ENCODE results near the gene COMMD6.

DNA sequence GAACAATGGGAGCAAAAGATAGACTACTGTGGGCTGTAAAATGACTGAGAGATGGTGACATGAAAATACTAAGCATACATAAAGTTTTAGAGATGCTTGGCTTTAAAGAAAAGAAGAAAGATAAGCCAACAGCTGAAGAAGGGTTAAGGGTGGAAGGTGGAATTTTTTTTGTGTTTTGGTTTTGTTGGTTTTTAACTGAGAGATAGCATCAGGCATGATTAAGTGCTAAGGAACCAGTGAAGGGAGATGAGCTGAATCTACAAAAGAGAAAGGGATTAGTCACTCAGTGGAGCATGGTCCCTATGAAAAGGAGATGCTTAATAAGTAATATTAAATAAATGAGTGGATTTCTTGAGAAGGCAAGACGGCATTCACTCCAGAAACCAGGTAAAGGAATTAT lies 43.1 kb downstream of the COMMD6 start:
- TF ChIP-seq, protein P1, sequence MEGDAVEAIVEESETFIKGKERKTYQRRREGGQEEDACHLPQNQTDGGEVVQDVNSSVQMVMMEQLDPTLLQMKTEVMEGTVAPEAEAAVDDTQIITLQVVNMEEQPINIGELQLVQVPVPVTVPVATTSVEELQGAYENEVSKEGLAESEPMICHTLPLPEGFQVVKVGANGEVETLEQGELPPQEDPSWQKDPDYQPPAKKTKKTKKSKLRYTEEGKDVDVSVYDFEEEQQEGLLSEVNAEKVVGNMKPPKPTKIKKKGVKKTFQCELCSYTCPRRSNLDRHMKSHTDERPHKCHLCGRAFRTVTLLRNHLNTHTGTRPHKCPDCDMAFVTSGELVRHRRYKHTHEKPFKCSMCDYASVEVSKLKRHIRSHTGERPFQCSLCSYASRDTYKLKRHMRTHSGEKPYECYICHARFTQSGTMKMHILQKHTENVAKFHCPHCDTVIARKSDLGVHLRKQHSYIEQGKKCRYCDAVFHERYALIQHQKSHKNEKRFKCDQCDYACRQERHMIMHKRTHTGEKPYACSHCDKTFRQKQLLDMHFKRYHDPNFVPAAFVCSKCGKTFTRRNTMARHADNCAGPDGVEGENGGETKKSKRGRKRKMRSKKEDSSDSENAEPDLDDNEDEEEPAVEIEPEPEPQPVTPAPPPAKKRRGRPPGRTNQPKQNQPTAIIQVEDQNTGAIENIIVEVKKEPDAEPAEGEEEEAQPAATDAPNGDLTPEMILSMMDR (conservative IDR thresholded peaks at IDR 0.05; ENCODE audit: low read length) = no peak
- TF ChIP-seq EZH2phosphoT487 (IDR thresholded peaks at IDR 0.05; ENCODE audit: borderline replicate concordance) = no peak

All from Loucy (cell line).